Measurements from ENCODE around the gene DPP8.

The DPP8 gene

GRCh38 chr15:65517866-65518207 lies 348 bp upstream of the DPP8 start:
- WGBS: 43% methylated on average over 8 of the region's 8 CpGs

GRCh38 chr15:65512807-65513416 lies 4.6 kb downstream of the DPP8 start:
- no peak overlapping the region for H4K8ac ChIP-seq (ENCODE audit: low read length)
- no peak overlapping the region for H3K23ac ChIP-seq (ENCODE audit: low read length in 2 of 2)
- H2BK5ac ChIP-seq (ENCODE audit: low read depth, low read length, poor library complexity, severe bottlenecking): no peak overlapping the region
- H3K4me3 ChIP-seq (ENCODE audit: insufficient read depth in 1 of 2, low read depth in 1 of 2, low read length in 2 of 2): peak overlapping the region in 1 of 2 experiments; percentile 62
- H2BK12ac ChIP-seq (ENCODE audit: low read length in 2 of 2): no peak overlapping the region
- no peak overlapping the region for H2BK120ac ChIP-seq (ENCODE audit: low read depth, low read length)
- WGBS: 89% methylated on average over 5 of the region's 10 CpGs
- H3K79me1 ChIP-seq (replicated peaks; ENCODE audit: low read length, poor library complexity, severe bottlenecking): peaks cover 12% of the 10 kb centered on the region
- no peak overlapping the region for H3K4ac ChIP-seq (ENCODE audit: low read depth in 1 of 2, low read length in 2 of 2)
- H3K9me3 ChIP-seq (ENCODE audit: control insufficient read depth, low read length): no peaks in the 10 kb centered on the region
- peaks cover 12 to 57% of the 10 kb centered on the region in 2 experiments for H3K36me3 ChIP-seq (ENCODE audit: control insufficient read depth in 1 of 2, insufficient read depth in 2 of 2, low read depth in 1 of 2, low read length in 2 of 2)
- H3K9ac ChIP-seq (ENCODE audit: low read length): peak overlapping the region; percentile 83
- DNase-seq: no peak
- H3K27ac ChIP-seq (ENCODE audit: low read length, poor library complexity, severe bottlenecking): no peak overlapping the region
- no peak overlapping the region for H3K14ac ChIP-seq (ENCODE audit: low read length in 2 of 2)
- H3K4me2 ChIP-seq (ENCODE audit: low read length, poor library complexity, severe bottlenecking): no peak overlapping the region
- peaks cover 4% of the 10 kb centered on the region for H3K4me1 ChIP-seq (ENCODE audit: control insufficient read depth, insufficient read depth, low read depth, low read length)
- H2AK5ac ChIP-seq (ENCODE audit: low read length, severe bottlenecking): no peak overlapping the region
- H4K91ac ChIP-seq (ENCODE audit: low read length): no peak overlapping the region
- H3K18ac ChIP-seq (ENCODE audit: low read depth in 1 of 2, low read length in 2 of 2): no peak overlapping the region
- H2AFZ ChIP-seq (ENCODE audit: low read depth, low read length): no peak overlapping the region
- no peaks in the 10 kb centered on the region for H3K27me3 ChIP-seq (ENCODE audit: control insufficient read depth in 1 of 2, insufficient read depth in 1 of 2, low read length in 2 of 2)
- H2BK15ac ChIP-seq (ENCODE audit: low read depth, poor library complexity, severe bottlenecking): no peak overlapping the region

More at GRCh38 chr15:65517866-65518207, 348 bp upstream of the DPP8 start:
- Histone ChIP-seq H3K14ac (ENCODE audit: low read length in 2 of 2) (no peak overlapping the region), H2BK15ac (ENCODE audit: low read depth, poor library complexity, severe bottlenecking) (no peak overlapping the region), H3K27ac (ENCODE audit: low read length, poor library complexity, severe bottlenecking) (no peak overlapping the region), H3K27me3 (ENCODE audit: control insufficient read depth in 1 of 2, insufficient read depth in 1 of 2, low read length in 2 of 2) (no peaks in the 10 kb centered on the region), H2AK5ac (ENCODE audit: low read length, severe bottlenecking) (no peak overlapping the region), H3K9ac (ENCODE audit: low read length) (peak overlapping the region; percentile 95), H4K8ac (ENCODE audit: low read length) (no peak overlapping the region), H4K91ac (ENCODE audit: low read length) (no peak overlapping the region), H3K4ac (ENCODE audit: low read depth in 1 of 2, low read length in 2 of 2) (peak overlapping the region in 1 of 2 experiments; percentile 19), H3K9me3 (ENCODE audit: control insufficient read depth, low read length) (no peaks in the 10 kb centered on the region), H3K4me3 (ENCODE audit: insufficient read depth in 1 of 2, low read depth in 1 of 2, low read length in 2 of 2) (peak overlapping the region in 1 of 2 experiments; percentile 91), H2BK120ac (ENCODE audit: low read depth, low read length) (no peak overlapping the region), H3K36me3 (ENCODE audit: control insufficient read depth in 1 of 2, insufficient read depth in 2 of 2, low read depth in 1 of 2, low read length in 2 of 2) (peaks cover 3 to 16% of the 10 kb centered on the region in 2 experiments), H3K18ac (ENCODE audit: low read depth in 1 of 2, low read length in 2 of 2) (peak overlapping the region in 1 of 2 experiments; percentile 7), H2BK12ac (ENCODE audit: low read length in 2 of 2) (no peak overlapping the region), H3K4me2 (ENCODE audit: low read length, poor library complexity, severe bottlenecking) (no peak overlapping the region), H2BK5ac (ENCODE audit: low read depth, low read length, poor library complexity, severe bottlenecking) (no peak overlapping the region), H2AFZ (ENCODE audit: low read depth, low read length) (no peak overlapping the region), H3K79me1 (replicated peaks; ENCODE audit: low read length, poor library complexity, severe bottlenecking) (no peaks in the 10 kb centered on the region), H3K4me1 (ENCODE audit: control insufficient read depth, insufficient read depth, low read depth, low read length) (peaks cover 4% of the 10 kb centered on the region), H3K23ac (ENCODE audit: low read length in 2 of 2) (no peak overlapping the region)
- no peak for DNase-seq

GRCh38 chr15:65512189-65512588 lies 5.3 kb downstream of the DPP8 start:
- Histone ChIP-seq H3K79me1 (replicated peaks; ENCODE audit: low read length, poor library complexity, severe bottlenecking) (peaks cover 12% of the 10 kb centered on the region), H3K14ac (ENCODE audit: low read length in 2 of 2) (no peak overlapping the region), H3K9me3 (ENCODE audit: control insufficient read depth, low read length) (no peaks in the 10 kb centered on the region), H3K36me3 (ENCODE audit: control insufficient read depth in 1 of 2, insufficient read depth in 2 of 2, low read depth in 1 of 2, low read length in 2 of 2) (peaks cover 12 to 58% of the 10 kb centered on the region in 2 experiments), H2BK12ac (ENCODE audit: low read length in 2 of 2) (no peak overlapping the region), H2BK5ac (ENCODE audit: low read depth, low read length, poor library complexity, severe bottlenecking) (no peak overlapping the region), H2AFZ (ENCODE audit: low read depth, low read length) (no peak overlapping the region), H3K23ac (ENCODE audit: low read length in 2 of 2) (no peak overlapping the region), H4K8ac (ENCODE audit: low read length) (no peak overlapping the region), H3K27me3 (ENCODE audit: control insufficient read depth in 1 of 2, insufficient read depth in 1 of 2, low read length in 2 of 2) (no peaks in the 10 kb centered on the region), H2BK15ac (ENCODE audit: low read depth, poor library complexity, severe bottlenecking) (no peak overlapping the region), H3K4me2 (ENCODE audit: low read length, poor library complexity, severe bottlenecking) (no peak overlapping the region), H3K27ac (ENCODE audit: low read length, poor library complexity, severe bottlenecking) (no peak overlapping the region), H3K9ac (ENCODE audit: low read length) (peak overlapping the region; percentile 83), H3K18ac (ENCODE audit: low read depth in 1 of 2, low read length in 2 of 2) (no peak overlapping the region), H4K91ac (ENCODE audit: low read length) (no peak overlapping the region), H3K4me1 (ENCODE audit: control insufficient read depth, insufficient read depth, low read depth, low read length) (peaks cover 4% of the 10 kb centered on the region), H2BK120ac (ENCODE audit: low read depth, low read length) (no peak overlapping the region), H2AK5ac (ENCODE audit: low read length, severe bottlenecking) (no peak overlapping the region), H3K4ac (ENCODE audit: low read depth in 1 of 2, low read length in 2 of 2) (no peak overlapping the region), H3K4me3 (ENCODE audit: insufficient read depth in 1 of 2, low read depth in 1 of 2, low read length in 2 of 2) (peak overlapping the region in 1 of 2 experiments; percentile 62)
- DNase-seq: no peak
- over 99% methylated on average over 5 of the region's 5 CpGs for WGBS

DNA sequence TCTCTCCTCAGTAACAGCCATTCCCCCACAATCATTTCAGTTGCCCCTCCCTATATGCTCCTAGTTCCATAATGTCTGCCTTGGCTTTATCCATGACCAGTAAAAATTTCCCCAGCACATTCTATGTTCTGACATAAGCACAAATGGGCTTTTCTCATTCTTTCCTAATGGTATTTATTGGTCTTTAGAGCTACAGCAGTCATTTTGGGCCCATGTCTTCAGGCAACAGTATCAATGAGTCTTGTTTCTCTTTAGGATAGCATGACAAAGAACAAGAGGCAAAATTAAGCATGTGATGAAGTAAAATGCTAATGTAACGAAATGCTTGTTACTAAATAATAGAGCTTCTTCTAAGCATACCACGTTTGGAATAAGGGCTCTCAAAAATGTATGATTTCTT lies 8.2 kb downstream of the DPP8 start:
- no peak overlapping the region for H2AK5ac ChIP-seq (ENCODE audit: low read length, severe bottlenecking)
- no peaks in the 10 kb centered on the region for H3K27me3 ChIP-seq (ENCODE audit: control insufficient read depth in 1 of 2, insufficient read depth in 1 of 2, low read length in 2 of 2)
- no peak overlapping the region for H2BK5ac ChIP-seq (ENCODE audit: low read depth, low read length, poor library complexity, severe bottlenecking)
- no peak overlapping the region for H3K18ac ChIP-seq (ENCODE audit: low read depth in 1 of 2, low read length in 2 of 2)
- no peak overlapping the region for H2BK12ac ChIP-seq (ENCODE audit: low read length in 2 of 2)
- H3K27ac ChIP-seq (ENCODE audit: low read length, poor library complexity, severe bottlenecking): no peak overlapping the region
- peaks cover 15% of the 10 kb centered on the region for H3K79me1 ChIP-seq (replicated peaks; ENCODE audit: low read length, poor library complexity, severe bottlenecking)
- no peak overlapping the region for H2BK15ac ChIP-seq (ENCODE audit: low read depth, poor library complexity, severe bottlenecking)
- no peaks in the 10 kb centered on the region for H3K4me1 ChIP-seq (ENCODE audit: control insufficient read depth, insufficient read depth, low read depth, low read length)
- no peak overlapping the region for H3K4me3 ChIP-seq (ENCODE audit: insufficient read depth in 1 of 2, low read depth in 1 of 2, low read length in 2 of 2)
- no peak for DNase-seq
- no peak overlapping the region for H2AFZ ChIP-seq (ENCODE audit: low read depth, low read length)
- no peak overlapping the region for H4K8ac ChIP-seq (ENCODE audit: low read length)
- no peak overlapping the region for H3K9ac ChIP-seq (ENCODE audit: low read length)
- H3K9me3 ChIP-seq (ENCODE audit: control insufficient read depth, low read length): no peaks in the 10 kb centered on the region
- H2BK120ac ChIP-seq (ENCODE audit: low read depth, low read length): no peak overlapping the region
- no peak overlapping the region for H3K23ac ChIP-seq (ENCODE audit: low read length in 2 of 2)
- H3K36me3 ChIP-seq (ENCODE audit: control insufficient read depth in 1 of 2, insufficient read depth in 2 of 2, low read depth in 1 of 2, low read length in 2 of 2): peaks cover 24 to 71% of the 10 kb centered on the region in 2 experiments
- H3K4ac ChIP-seq (ENCODE audit: low read depth in 1 of 2, low read length in 2 of 2): no peak overlapping the region
- 89% methylated on average over 1 of the region's 2 CpGs for WGBS
- no peak overlapping the region for H3K14ac ChIP-seq (ENCODE audit: low read length in 2 of 2)
- no peak overlapping the region for H3K4me2 ChIP-seq (ENCODE audit: low read length, poor library complexity, severe bottlenecking)
- H4K91ac ChIP-seq (ENCODE audit: low read length): no peak overlapping the region

Measured in mesenchymal stem cell (in vitro differentiated cells and primary cell).